NCI-H1048 (cell line): Measurements from ENCODE around the gene CHRFAM7A.
"Not testable (repeated sequence)": the region's sequence is repeated elsewhere in the genome, so short reads cannot be mapped to it uniquely, and the experiment has no call there.

Source experiments
- DNase-seq: peaks from one replicate; lab custom pipeline; 2025; lab: John Stamatoyannopoulos, UW

The CHRFAM7A gene

GRCh38 chr15:30392766-30393663, at the start of gene CHRFAM7A:
TSS of gene CHRFAM7A (minus strand) at chr15:30393540. CDS start at chr15:30383351, 10,189 bp downstream.
- not testable (repeated sequence) for DNase-seq

GRCh38 chr15:30438348-30438747, 45.0 kb upstream of the CHRFAM7A start:
- not testable (repeated sequence) for DNase-seq

GRCh38 chr15:30435878-30436277, 42.5 kb upstream of the CHRFAM7A start:
- not testable (repeated sequence) for DNase-seq

GRCh38 chr15:30420723-30421122, 27.4 kb upstream of the CHRFAM7A start:
- DNase-seq: not testable (repeated sequence)

- DNase-seq: not testable (repeated sequence)
Measured at GRCh38 chr15:30414160-30414559, 20.8 kb upstream of the CHRFAM7A start, which contains the start of gene GOLGA8R. TSS of gene GOLGA8R (minus strand) at chr15:30414260. CDS start at chr15:30414162, 98 bp downstream.

- not testable (repeated sequence) for DNase-seq
Measured at GRCh38 chr15:30407636-30408035, 14.3 kb upstream of the CHRFAM7A start.

- DNase-seq: not testable (repeated sequence)
Measured at GRCh38 chr15:30398988-30399387, 5.6 kb upstream of the CHRFAM7A start.

GRCh38 chr15:30393664-30393991, 288 bp upstream of the CHRFAM7A start:
- not testable (repeated sequence) for DNase-seq

- DNase-seq: not testable (repeated sequence)
Measured at GRCh38 chr15:30386318-30386887, 6.9 kb downstream of the CHRFAM7A start.

- not testable (repeated sequence) for DNase-seq
Measured at GRCh38 chr15:30377082-30377413, 16.3 kb downstream of the CHRFAM7A start.

GRCh38 chr15:30376375-30377081, 16.8 kb downstream of the CHRFAM7A start:
- DNase-seq: not testable (repeated sequence)

- DNase-seq: not testable (repeated sequence)
Measured at GRCh38 chr15:30375872-30376271, 17.5 kb downstream of the CHRFAM7A start.

GRCh38 chr15:30374862-30375261, 18.5 kb downstream of the CHRFAM7A start:
- not testable (repeated sequence) for DNase-seq

GRCh38 chr15:30368271-30368670, 25.1 kb downstream of the CHRFAM7A start:
- not testable (repeated sequence) for DNase-seq

GRCh38 chr15:30367246-30367645, 26.1 kb downstream of the CHRFAM7A start:
- DNase-seq: not testable (repeated sequence)

GRCh38 chr15:30361404-30361803, 31.9 kb downstream of the CHRFAM7A start:
- not testable (repeated sequence) for DNase-seq

- DNase-seq: not testable (repeated sequence)
Measured at GRCh38 chr15:30360990-30361389, 32.4 kb downstream of the CHRFAM7A start.

GRCh38 chr15:30355043-30355442, 38.3 kb downstream of the CHRFAM7A start:
- DNase-seq: not testable (repeated sequence)

GRCh38 chr15:30349803-30350202, 43.5 kb downstream of the CHRFAM7A start:
- DNase-seq: not testable (repeated sequence)

GRCh38 chr15:30336584-30336983, 56.8 kb downstream of the CHRFAM7A start:
- not testable (repeated sequence) for DNase-seq

- DNase-seq: not testable (repeated sequence)
Measured at GRCh38 chr15:30334152-30334551, 59.2 kb downstream of the CHRFAM7A start.

GRCh38 chr15:30326145-30326544, 67.2 kb downstream of the CHRFAM7A start:
- DNase-seq: not testable (repeated sequence)
